ENCODE measurements around the gene MAB21L2. TPM values are rescaled to one million over a fixed set of nuclear protein-coding genes. Genes with fewer than 3 reads are reported as not detected.

The MAB21L2 gene
- polyA plus RNA-seq, 3 donors, result not detected

DNA sequence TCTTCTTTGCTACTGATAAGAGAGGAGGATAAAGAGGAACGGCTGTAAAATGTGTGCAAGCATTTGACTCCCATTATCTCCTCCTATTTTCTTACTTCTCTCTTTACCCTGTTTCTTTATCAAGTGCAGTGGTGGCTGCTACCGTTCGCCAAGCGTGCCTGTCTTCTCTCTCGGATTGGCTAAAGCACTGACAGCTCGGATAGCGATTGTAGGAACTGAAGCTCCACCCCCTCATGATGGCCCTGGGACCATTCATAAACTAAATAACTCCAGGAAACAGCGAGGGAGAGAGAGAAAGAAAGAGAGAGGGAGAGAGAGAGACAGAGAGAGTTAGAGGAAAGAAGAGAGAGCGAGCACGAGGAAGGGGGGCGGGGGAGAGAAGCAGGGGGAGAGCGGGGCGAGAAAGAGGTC, 305 bp upstream of the MAB21L2 start:
- no peaks in the 10 kb centered on the region for H3K4me1 Mint-ChIP-seq
- no peaks in the 10 kb centered on the region for H3K79me2 ChIP-seq (ENCODE audit: insufficient read depth, low read length)
- no peak overlapping the region for H3K4me3 Mint-ChIP-seq
- no peak overlapping the region for H2AFZ ChIP-seq (ENCODE audit: insufficient read depth, low read depth, low read length, poor library complexity, severe bottlenecking)
- no peak overlapping the region for H3K4me2 ChIP-seq (replicated peaks; ENCODE audit: extremely low read depth, low read length, poor library complexity, severe bottlenecking)
- H3K9ac ChIP-seq (ENCODE audit: insufficient read depth, low read length, poor library complexity, severe bottlenecking), result no peak overlapping the region
- intact Hi-C loops (cut with micrococcal nuclease), result no loop called here
- H3K27ac Mint-ChIP-seq, result no peak overlapping the region
- no peak overlapping the region for H3K27ac ChIP-seq (ENCODE audit: low read depth in 1 of 2, low read length in 2 of 2)
- DNase-seq, result no peak
- H3K27me3 Mint-ChIP-seq (ENCODE audit: low read depth in 3 of 3), result no peaks in the 10 kb centered on the region
- no peaks in the 10 kb centered on the region for H3K4me1 ChIP-seq (ENCODE audit: control insufficient read depth in 1 of 2, insufficient read depth in 2 of 2, low read length in 2 of 2)
- H3K36me3 Mint-ChIP-seq, result peaks cover 27 to 37% of the 10 kb centered on the region in 2 donors
- no peaks in the 10 kb centered on the region for H3K27me3 ChIP-seq (ENCODE audit: control insufficient read depth in 2 of 2, insufficient read depth in 2 of 2, low read length in 2 of 2)
- H4K20me1 ChIP-seq (ENCODE audit: insufficient read depth, low read length), result no peaks in the 10 kb centered on the region
- H3K9me3 ChIP-seq (replicated peaks in 1 of 2; ENCODE audit: control insufficient read depth in 1 of 2, insufficient read depth in 1 of 2, low read length in 2 of 2), result peaks cover 37 to 38% of the 10 kb centered on the region in 2 donors
- no peak overlapping the region for H3K4me3 ChIP-seq (replicated peaks in 1 of 3; ENCODE audit: low read depth in 2 of 3, low read length in 3 of 3)
- WGBS (ENCODE audit: insufficient coverage), result 100% methylated on average over 3 of the region's 13 CpGs
- TF ChIP-seq, protein P1, sequence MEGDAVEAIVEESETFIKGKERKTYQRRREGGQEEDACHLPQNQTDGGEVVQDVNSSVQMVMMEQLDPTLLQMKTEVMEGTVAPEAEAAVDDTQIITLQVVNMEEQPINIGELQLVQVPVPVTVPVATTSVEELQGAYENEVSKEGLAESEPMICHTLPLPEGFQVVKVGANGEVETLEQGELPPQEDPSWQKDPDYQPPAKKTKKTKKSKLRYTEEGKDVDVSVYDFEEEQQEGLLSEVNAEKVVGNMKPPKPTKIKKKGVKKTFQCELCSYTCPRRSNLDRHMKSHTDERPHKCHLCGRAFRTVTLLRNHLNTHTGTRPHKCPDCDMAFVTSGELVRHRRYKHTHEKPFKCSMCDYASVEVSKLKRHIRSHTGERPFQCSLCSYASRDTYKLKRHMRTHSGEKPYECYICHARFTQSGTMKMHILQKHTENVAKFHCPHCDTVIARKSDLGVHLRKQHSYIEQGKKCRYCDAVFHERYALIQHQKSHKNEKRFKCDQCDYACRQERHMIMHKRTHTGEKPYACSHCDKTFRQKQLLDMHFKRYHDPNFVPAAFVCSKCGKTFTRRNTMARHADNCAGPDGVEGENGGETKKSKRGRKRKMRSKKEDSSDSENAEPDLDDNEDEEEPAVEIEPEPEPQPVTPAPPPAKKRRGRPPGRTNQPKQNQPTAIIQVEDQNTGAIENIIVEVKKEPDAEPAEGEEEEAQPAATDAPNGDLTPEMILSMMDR (IDR thresholded peaks at IDR 0.05), result no peak
- H3K36me3 ChIP-seq (replicated peaks in 1 of 2; ENCODE audit: control insufficient read depth in 1 of 2, insufficient read depth in 2 of 2, low read length in 2 of 2), result peaks cover 5 to 17% of the 10 kb centered on the region in 2 donors
- peaks cover 32 to 41% (median 38%) of the 10 kb centered on the region in 7 donors for H3K9me3 Mint-ChIP-seq

DNA sequence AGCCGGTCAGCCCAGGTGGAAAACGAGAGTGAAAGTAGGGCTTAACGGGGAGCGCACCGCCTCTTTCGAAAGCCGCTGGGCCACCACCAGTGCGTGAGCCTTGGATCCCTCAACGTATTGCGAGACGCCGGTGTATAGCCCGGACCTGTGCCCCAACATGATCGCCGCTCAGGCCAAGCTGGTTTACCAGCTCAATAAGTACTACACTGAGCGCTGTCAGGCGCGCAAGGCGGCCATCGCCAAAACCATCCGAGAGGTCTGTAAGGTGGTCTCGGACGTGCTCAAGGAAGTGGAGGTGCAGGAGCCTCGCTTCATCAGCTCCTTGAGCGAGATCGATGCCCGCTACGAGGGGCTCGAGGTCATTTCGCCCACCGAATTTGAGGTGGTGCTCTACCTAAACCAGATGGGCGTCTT, 929 bp downstream of the MAB21L2 start:
- no peak overlapping the region for H3K4me3 Mint-ChIP-seq
- Histone ChIP-seq H3K27ac (ENCODE audit: low read depth in 1 of 2, low read length in 2 of 2) (no peak overlapping the region), H3K4me2 (replicated peaks; ENCODE audit: extremely low read depth, low read length, poor library complexity, severe bottlenecking) (no peak overlapping the region), H3K9ac (ENCODE audit: insufficient read depth, low read length, poor library complexity, severe bottlenecking) (no peak overlapping the region), H3K9me3 (replicated peaks in 1 of 2; ENCODE audit: control insufficient read depth in 1 of 2, insufficient read depth in 1 of 2, low read length in 2 of 2) (peaks cover 37 to 38% of the 10 kb centered on the region in 2 donors), H3K4me3 (replicated peaks in 1 of 3; ENCODE audit: low read depth in 2 of 3, low read length in 3 of 3) (no peak overlapping the region), H4K20me1 (ENCODE audit: insufficient read depth, low read length) (no peaks in the 10 kb centered on the region), H3K27me3 (ENCODE audit: control insufficient read depth in 2 of 2, insufficient read depth in 2 of 2, low read length in 2 of 2) (no peaks in the 10 kb centered on the region), H3K4me1 (ENCODE audit: control insufficient read depth in 1 of 2, insufficient read depth in 2 of 2, low read length in 2 of 2) (no peaks in the 10 kb centered on the region), H3K36me3 (replicated peaks in 1 of 2; ENCODE audit: control insufficient read depth in 1 of 2, insufficient read depth in 2 of 2, low read length in 2 of 2) (peaks cover 5 to 17% of the 10 kb centered on the region in 2 donors), H2AFZ (ENCODE audit: insufficient read depth, low read depth, low read length, poor library complexity, severe bottlenecking) (no peak overlapping the region), H3K79me2 (ENCODE audit: insufficient read depth, low read length) (no peaks in the 10 kb centered on the region)
- H3K9me3 Mint-ChIP-seq, result peaks cover 32 to 41% (median 38%) of the 10 kb centered on the region in 7 donors
- H3K27ac Mint-ChIP-seq, result no peak overlapping the region
- no peaks in the 10 kb centered on the region for H3K4me1 Mint-ChIP-seq
- 97% methylated on average over 32 of the region's 32 CpGs for WGBS (ENCODE audit: insufficient coverage)
- H3K27me3 Mint-ChIP-seq (ENCODE audit: low read depth in 3 of 3), result no peaks in the 10 kb centered on the region
- TF ChIP-seq, protein P1 (IDR thresholded peaks at IDR 0.05), result no peak
- intact Hi-C loops (cut with micrococcal nuclease), result no loop called here
- H3K36me3 Mint-ChIP-seq, result peaks cover 27 to 37% of the 10 kb centered on the region in 2 donors
- no peak for DNase-seq
